IMR-90 (cell line): ENCODE results near the gene RLN2. TPM values are rescaled to one million over a fixed set of nuclear protein-coding genes. Genes with fewer than 3 reads are reported as not detected.
A peak's percentile ranks its signal among the peaks of the same experiment; 100 is the strongest.

Source experiments
- ATAC-seq: fragments of 200-7000 bp; cut with Tn5 transposase; 2 replicates; pipeline ENCODE4 v1.9.1; 2020; ENCODE audit warnings: low read depth, mild to moderate bottlenecking, moderate library complexity
- BruUV-seq: library from RNA; stranded (reverse); fragments of 400-500 nt; replicated peaks from 2 replicates; lab custom pipeline; 2021; lab: Mats Ljungman, UMichigan
- CTCF ChIA-PET: fragments of 300-600 bp; formaldehyde crosslinking; extraction: SDS; loops from one replicate; lab custom pipeline; 2021; ENCODE audit warnings: antibody characterized with exemption; lab: Yijun Ruan, JAX
- POLR2A ChIA-PET: fragments of 300-600 bp; sonication (Branson Sonifier 250); formaldehyde crosslinking; loops from one replicate; lab custom pipeline; 2022; ENCODE audit warnings: antibody characterized with exemption; ENCODE audit not compliant: unreplicated experiment; lab: Charles Lee
- DNase-seq: peaks from one replicate; pipeline ENCODE4 v3.0.0; 2013
- H2AFZ ChIP-seq: replicated peaks from 2 replicates; pipeline ENCODE3; 2013; ENCODE audit warnings: low read length, mild to moderate bottlenecking; ENCODE audit not compliant: poor library complexity
- H2AK5ac ChIP-seq: 2 replicates; pipeline ENCODE4 v1.6.1; 2013; ENCODE audit warnings: low read depth, low read length, inconsistent platforms
- H2AK9ac ChIP-seq: replicated peaks from 2 replicates; pipeline ENCODE3; 2013; ENCODE audit warnings: mild to moderate bottlenecking, low read depth, low read length, moderate library complexity; ENCODE audit not compliant: poor library complexity
- H2BK120ac ChIP-seq: 2 replicates; pipeline ENCODE4 v1.6.1; 2013; ENCODE audit warnings: low read depth, low read length, inconsistent platforms
- H2BK15ac ChIP-seq: 3 replicates; pipeline ENCODE4 v1.6.1; 2013; ENCODE audit warnings: low read depth, low read length, inconsistent platforms
- H2BK20ac ChIP-seq: 2 replicates; pipeline ENCODE4 v1.6.1; 2013; ENCODE audit warnings: low read depth, mild to moderate bottlenecking, inconsistent platforms, low read length, moderate library complexity
- H2BK5ac ChIP-seq: 2 replicates; pipeline ENCODE4 v1.6.1; 2013; ENCODE audit warnings: mild to moderate bottlenecking, low read depth, low read length, inconsistent platforms; ENCODE audit not compliant: poor library complexity, severe bottlenecking
- H3K14ac ChIP-seq: replicated peaks from 2 replicates; pipeline ENCODE4 v1.6.1; 2013; ENCODE audit warnings: low read depth, low read length, inconsistent platforms
- H3K18ac ChIP-seq: 2 replicates; pipeline ENCODE4 v1.6.1; 2013; ENCODE audit warnings: low read depth, low read length, control low read depth
- H3K23ac ChIP-seq: 2 replicates; pipeline ENCODE4 v1.6.1; 2013; ENCODE audit warnings: low read depth, low read length, inconsistent platforms
- H3K27ac ChIP-seq: 2 replicates; pipeline ENCODE4 v1.5.1; 2013; ENCODE audit warnings: mild to moderate bottlenecking, control low read depth, low read length; ENCODE audit not compliant: insufficient read depth
- H3K27me3 ChIP-seq: 2 replicates; pipeline ENCODE4 v1.6.1; 2013; ENCODE audit warnings: low read length; ENCODE audit not compliant: control insufficient read depth, insufficient read depth
- H3K36me3 ChIP-seq: 2 replicates; pipeline ENCODE4 v1.6.1; 2013; ENCODE audit warnings: low read length, mixed read lengths; ENCODE audit not compliant: control insufficient read depth, insufficient read depth
- H3K4ac ChIP-seq: 2 replicates; pipeline ENCODE4 v1.6.1; 2013; ENCODE audit warnings: low read depth, low read length, inconsistent platforms
- H3K4me1 ChIP-seq: 2 replicates; pipeline ENCODE4 v1.6.1; 2013; ENCODE audit warnings: low read length, mixed read lengths; ENCODE audit not compliant: control insufficient read depth, insufficient read depth
- H3K4me2 ChIP-seq: 2 replicates; pipeline ENCODE4 v1.6.1; 2013; ENCODE audit warnings: low read depth, mild to moderate bottlenecking, control low read depth, low read length, moderate library complexity
- H3K4me3 ChIP-seq: 2 replicates; pipeline ENCODE4 v1.5.1; 2013; ENCODE audit warnings: low read depth, mild to moderate bottlenecking, control low read depth, low read length, moderate library complexity; ENCODE audit not compliant: insufficient read depth
- H3K56ac ChIP-seq: 2 replicates; pipeline ENCODE4 v1.6.1; 2013; ENCODE audit warnings: low read length, inconsistent platforms; ENCODE audit not compliant: insufficient read depth; ENCODE audit errors: extremely low read depth
- H3K79me1 ChIP-seq, 2 experiments: 2 replicates each; pipeline ENCODE4 v1.6.1; 2013; ENCODE audit warnings: low read length in 2 of 2, inconsistent platforms in 1 of 2, low read depth in 1 of 2
- H3K9ac ChIP-seq: 2 replicates; pipeline ENCODE4 v1.6.1; 2013; ENCODE audit warnings: low read depth, low read length, control low read depth
- H3K9me1 ChIP-seq: 2 replicates; pipeline ENCODE4 v1.6.1; 2013; ENCODE audit warnings: low read length, inconsistent platforms; ENCODE audit not compliant: insufficient read depth
- H3K9me3 ChIP-seq: 2 replicates; pipeline ENCODE4 v1.6.1; 2013; ENCODE audit warnings: low read length; ENCODE audit not compliant: control insufficient read depth, insufficient read depth
- H4K20me1 ChIP-seq: 2 replicates; pipeline ENCODE4 v1.6.1; 2013; ENCODE audit warnings: low read length, inconsistent platforms; ENCODE audit not compliant: insufficient read depth
- H4K5ac ChIP-seq: 2 replicates; pipeline ENCODE4 v1.6.1; 2013; ENCODE audit warnings: mild to moderate bottlenecking, low read depth, low read length, control low read depth
- H4K8ac ChIP-seq, 2 experiments: 2 replicates each; pipeline ENCODE4 v1.6.1; 2013; ENCODE audit warnings: low read depth in 2 of 2, low read length in 2 of 2, control low read depth in 1 of 2, inconsistent platforms in 1 of 2
- H4K91ac ChIP-seq: 2 replicates; pipeline ENCODE4 v1.6.1; 2013; ENCODE audit warnings: low read depth, low read length, inconsistent platforms; ENCODE audit not compliant: insufficient read depth
- BHLHE40 ChIP-seq: fragments of 150-350 bp; IDR thresholded peaks from 2 replicates; pipeline ENCODE4 v1.6.1; 2016; ENCODE audit warnings: mild to moderate bottlenecking, low read depth, low read length
- CEBPB ChIP-seq: IDR thresholded peaks from 2 replicates; pipeline ENCODE4 v1.6.1; 2012; ENCODE audit warnings: low read depth, low read length, improper control_type of control experiment
- CHD1 ChIP-seq: IDR thresholded peaks from 2 replicates; pipeline ENCODE4 v1.6.1; 2012; ENCODE audit warnings: low read depth, low read length, improper control_type of control experiment
- FOS ChIP-seq: fragments of 150-350 bp; IDR thresholded peaks from 2 replicates; pipeline ENCODE4 v1.6.1; 2016; ENCODE audit warnings: low read depth, low read length
- MAFK ChIP-seq: IDR thresholded peaks from 2 replicates; pipeline ENCODE4 v1.6.1; 2012; ENCODE audit warnings: low read depth, low read length, improper control_type of control experiment
- MAZ ChIP-seq: IDR thresholded peaks from 2 replicates; pipeline ENCODE4 v1.6.1; 2012; ENCODE audit warnings: low read depth, mild to moderate bottlenecking, low read length, improper control_type of control experiment, moderate library complexity, borderline replicate concordance
- MXI1 ChIP-seq: IDR thresholded peaks from 2 replicates; pipeline ENCODE4 v1.6.1; 2012; ENCODE audit warnings: low read depth, mild to moderate bottlenecking, low read length, moderate library complexity, borderline replicate concordance
- NFE2L2 ChIP-seq: fragments of 150-350 bp; IDR thresholded peaks from 2 replicates; pipeline ENCODE4 v1.6.1; 2016; ENCODE audit warnings: low read depth, mild to moderate bottlenecking, low read length
- POLR2A ChIP-seq: IDR thresholded peaks from 2 replicates; pipeline ENCODE4 v1.6.1; 2012; ENCODE audit warnings: mild to moderate bottlenecking, low read depth, low read length
- RAD21 ChIP-seq: IDR thresholded peaks from 2 replicates; pipeline ENCODE4 v1.6.1; 2012; ENCODE audit warnings: low read length, improper control_type of control experiment
- RCOR1 ChIP-seq: IDR thresholded peaks from 2 replicates; pipeline ENCODE4 v1.6.1; 2012; ENCODE audit warnings: mild to moderate bottlenecking, low read length, improper control_type of control experiment; ENCODE audit not compliant: insufficient replicate concordance
- RFX5 ChIP-seq: IDR thresholded peaks from 2 replicates; pipeline ENCODE4 v1.8.0; 2012; ENCODE audit warnings: low read depth, mild to moderate bottlenecking, low read length, moderate library complexity
- SMC3 ChIP-seq: fragments of 150-350 bp; IDR thresholded peaks from 2 replicates; pipeline ENCODE4 v1.6.1; 2016; ENCODE audit warnings: low read depth, mild to moderate bottlenecking, antibody characterized with exemption, low read length, moderate library complexity
- WGBS, 2 experiments: methylation state at CpG; one replicate each; pipeline versions ENCODE4 v1.1.5 to v1.1.7; 2013; ENCODE audit warnings: missing lambda C conversion rate in 2 of 2; ENCODE audit not compliant: insufficient read length in 1 of 2; ENCODE audit errors: extremely low coverage in 2 of 2; 5-methylcytosine and 5-hydroxymethylcytosine counted together
- dilution Hi-C: fragments of 300-500 bp; cut with HindIII; formaldehyde crosslinking; loops from one replicate; pipeline ENCODE4 v1.14.3; 2018; ENCODE audit warnings: low sequenced_read_pairs; ENCODE audit not compliant: unreplicated experiment
- in situ Hi-C: fragments of 300-500 bp; cut with MboI; formaldehyde crosslinking; loops from 3 replicates; pipeline ENCODE4 v1.14.3; 2019; ENCODE audit warnings: low sequenced_read_pairs, inconsistent platforms, mixed read lengths
- intact Hi-C: fragments of 100-400 bp; cut with micrococcal nuclease; formaldehyde crosslinking; loops from 2 replicates; pipeline ENCODE4 v1.10.0; 2022
- polyA plus RNA-seq, 3 experiments: library from polyadenylated mRNA; depleted of rRNA; stranded (reverse); fragments of >200 nt; gene quantifications; 2 replicates each; pipeline ENCODE4 v1.2.3, GENCODE V29; 2012; ENCODE audit warnings: low replicate concordance in 1 of 3
- total RNA-seq: library from RNA; depleted of rRNA; stranded (reverse); fragments of >200 nt; gene quantifications from 2 replicates; pipeline ENCODE4 v1.2.3, GENCODE V29; 2012
- TF ChIP-seq, protein P1 (sequence below): fragments of 150-350 bp; IDR thresholded peaks from 2 replicates; pipeline ENCODE4 v1.6.1; 2016; ENCODE audit warnings: low read depth, mild to moderate bottlenecking, low read length, moderate library complexity, borderline replicate concordance
- TF ChIP-seq, protein P2 (sequence below): conservative IDR thresholded peaks from 2 replicates; pipeline ENCODE4 v1.5.1; 2012; ENCODE audit warnings: mild to moderate bottlenecking, low read depth, low read length, improper control_type of control experiment
- TF ChIP-seq, protein P3 (sequence below): fragments of 150-350 bp; IDR thresholded peaks from 2 replicates; pipeline ENCODE4 v1.6.1; 2017; ENCODE audit warnings: mild to moderate bottlenecking, antibody characterized with exemption, low read length, low read depth

RLN2 gene
- total and polyA plus RNA-seq, 2 of the 4 experiments (the other 2 are of a cell fraction) = not detected

DNA sequence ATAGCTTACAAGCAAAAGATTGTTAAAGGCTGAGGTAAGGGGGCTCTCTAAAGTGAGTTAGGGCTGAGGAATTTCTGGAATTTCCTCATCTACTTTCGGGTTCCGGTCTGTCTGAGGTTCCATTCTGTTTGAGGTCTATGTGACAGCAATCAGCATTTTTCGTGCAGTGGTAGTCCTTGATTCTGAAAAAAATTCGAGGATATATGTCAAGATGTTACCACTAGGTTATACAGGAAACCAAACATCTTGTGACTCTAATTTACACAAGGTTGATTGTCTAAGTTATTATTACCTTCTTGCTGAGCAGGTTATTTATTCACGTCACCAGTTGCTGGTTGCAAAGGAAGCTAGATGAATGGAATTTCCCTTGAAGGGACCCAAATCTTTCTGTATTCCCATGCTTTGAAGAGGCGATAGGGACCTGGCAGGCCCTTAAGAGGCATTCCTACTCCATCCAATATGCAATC lies 35.2 kb downstream of the RLN2 start:
- CTCF ChIA-PET = interaction anchor here (1.3 kb wide), 1 partner anchor 83 kb away, joined by 4 read pairs; no protein-coding TSS in a partner anchor
- peak overlapping the region in 1 of 2 experiments; percentile 32; a peak in 2 of 4 replicates for H4K8ac ChIP-seq

More for the DNA sequence above, 35.2 kb downstream of the RLN2 start:
- POLR2A ChIA-PET = no interaction called here
- no peak overlapping the region; the same call in 1 of the 2 replicates for H3K27ac ChIP-seq
- peak overlapping the region; percentile 34 for H2BK5ac ChIP-seq
- H3K27me3 ChIP-seq = no peaks in the 10 kb centered on the region
- no peaks in the 10 kb centered on the region for H3K9me3 ChIP-seq
- no CpG with 5 or more reads among the region's 6 CpGs for WGBS, 2 experiments
- intact Hi-C loops (no loop called here), dilution Hi-C loops (no loop called here), in situ Hi-C loops (no loop called here)
- no peak overlapping the region for H3K18ac ChIP-seq
- no peak overlapping the region for H3K4me2 ChIP-seq
- ATAC-seq (peak; percentile 70), DNase-seq (peak; percentile 54)
- peaks cover 6% of the 10 kb centered on the region for H3K9me1 ChIP-seq
- no peak overlapping the region for H4K5ac ChIP-seq
- H2BK20ac ChIP-seq = peak overlapping the region; percentile 71
- peak overlapping the region; percentile 62; the same call in 1 of the 2 replicates for H3K23ac ChIP-seq
- no peak overlapping the region for H4K91ac ChIP-seq
- TF ChIP-seq MAFK (no peak), SMC3 (no peak), RFX5 (no peak), CEBPB (no peak), BHLHE40 (no peak), FOS (no peak), NFE2L2 (no peak), CHD1 (no peak), RCOR1 (no peak), MAZ (no peak), POLR2A (no peak), RAD21 (no peak), MXI1 (no peak)
- TF ChIP-seq, protein P1, sequence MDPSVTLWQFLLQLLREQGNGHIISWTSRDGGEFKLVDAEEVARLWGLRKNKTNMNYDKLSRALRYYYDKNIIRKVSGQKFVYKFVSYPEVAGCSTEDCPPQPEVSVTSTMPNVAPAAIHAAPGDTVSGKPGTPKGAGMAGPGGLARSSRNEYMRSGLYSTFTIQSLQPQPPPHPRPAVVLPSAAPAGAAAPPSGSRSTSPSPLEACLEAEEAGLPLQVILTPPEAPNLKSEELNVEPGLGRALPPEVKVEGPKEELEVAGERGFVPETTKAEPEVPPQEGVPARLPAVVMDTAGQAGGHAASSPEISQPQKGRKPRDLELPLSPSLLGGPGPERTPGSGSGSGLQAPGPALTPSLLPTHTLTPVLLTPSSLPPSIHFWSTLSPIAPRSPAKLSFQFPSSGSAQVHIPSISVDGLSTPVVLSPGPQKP = no peak
- TF ChIP-seq, protein P2, sequence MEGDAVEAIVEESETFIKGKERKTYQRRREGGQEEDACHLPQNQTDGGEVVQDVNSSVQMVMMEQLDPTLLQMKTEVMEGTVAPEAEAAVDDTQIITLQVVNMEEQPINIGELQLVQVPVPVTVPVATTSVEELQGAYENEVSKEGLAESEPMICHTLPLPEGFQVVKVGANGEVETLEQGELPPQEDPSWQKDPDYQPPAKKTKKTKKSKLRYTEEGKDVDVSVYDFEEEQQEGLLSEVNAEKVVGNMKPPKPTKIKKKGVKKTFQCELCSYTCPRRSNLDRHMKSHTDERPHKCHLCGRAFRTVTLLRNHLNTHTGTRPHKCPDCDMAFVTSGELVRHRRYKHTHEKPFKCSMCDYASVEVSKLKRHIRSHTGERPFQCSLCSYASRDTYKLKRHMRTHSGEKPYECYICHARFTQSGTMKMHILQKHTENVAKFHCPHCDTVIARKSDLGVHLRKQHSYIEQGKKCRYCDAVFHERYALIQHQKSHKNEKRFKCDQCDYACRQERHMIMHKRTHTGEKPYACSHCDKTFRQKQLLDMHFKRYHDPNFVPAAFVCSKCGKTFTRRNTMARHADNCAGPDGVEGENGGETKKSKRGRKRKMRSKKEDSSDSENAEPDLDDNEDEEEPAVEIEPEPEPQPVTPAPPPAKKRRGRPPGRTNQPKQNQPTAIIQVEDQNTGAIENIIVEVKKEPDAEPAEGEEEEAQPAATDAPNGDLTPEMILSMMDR = no peak
- TF ChIP-seq, protein P3, sequence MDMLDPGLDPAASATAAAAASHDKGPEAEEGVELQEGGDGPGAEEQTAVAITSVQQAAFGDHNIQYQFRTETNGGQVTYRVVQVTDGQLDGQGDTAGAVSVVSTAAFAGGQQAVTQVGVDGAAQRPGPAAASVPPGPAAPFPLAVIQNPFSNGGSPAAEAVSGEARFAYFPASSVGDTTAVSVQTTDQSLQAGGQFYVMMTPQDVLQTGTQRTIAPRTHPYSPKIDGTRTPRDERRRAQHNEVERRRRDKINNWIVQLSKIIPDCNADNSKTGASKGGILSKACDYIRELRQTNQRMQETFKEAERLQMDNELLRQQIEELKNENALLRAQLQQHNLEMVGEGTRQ = no peak
- peak overlapping the region; percentile 25; the same call in 2 of the 3 replicates for H2BK15ac ChIP-seq
- no peak overlapping the region for H3K14ac ChIP-seq
- H2AFZ ChIP-seq = peak overlapping the region; percentile 11
- no peaks in the 10 kb centered on the region for H3K79me1 ChIP-seq
- no peaks in the 10 kb centered on the region for H3K4me1 ChIP-seq
- H3K56ac ChIP-seq = no peak overlapping the region
- peak overlapping the region; percentile 42; the same call in 1 of the 2 replicates for H3K4ac ChIP-seq
- H3K36me3 ChIP-seq = no peaks in the 10 kb centered on the region
- H2AK5ac ChIP-seq = peak overlapping the region; percentile 22; the same call in 1 of the 2 replicates
- no peak overlapping the region for H3K4me3 ChIP-seq
- no peak overlapping the region for H3K9ac ChIP-seq
- no peak overlapping the region for H2AK9ac ChIP-seq
- BruUV-seq = no TSS peak
- H2BK120ac ChIP-seq = peak overlapping the region; percentile 45; the same call in 1 of the 2 replicates
- no peaks in the 10 kb centered on the region for H4K20me1 ChIP-seq
